HCT116 (cell line): ENCODE results near the gene ZNF248. TPM values are rescaled to one million over a fixed set of nuclear protein-coding genes. Genes with fewer than 3 reads are reported as not detected.

Experiments
- ATAC-seq: fragments of 200-7000 bp; cut with Tn5 transposase; 2 replicates; pipeline ENCODE4 v1.9.1; 2020; ENCODE audit warnings: mild to moderate bottlenecking, moderate library complexity
- BruUV-seq: library from RNA; stranded (reverse); fragments of 400-500 nt; replicated peaks from 2 replicates; lab custom pipeline; 2021; lab: Mats Ljungman, UMichigan
- CTCF ChIA-PET: fragments of 300-600 bp; sonication (Branson Sonifier 250); formaldehyde crosslinking; loops from one replicate; lab custom pipeline; 2021; ENCODE audit warnings: antibody characterized with exemption; lab: Charles Lee
- POLR2A ChIA-PET: fragments of 300-600, 350-600 bp; sonication (Branson Sonifier 250); formaldehyde crosslinking; loops from one replicate; lab custom pipeline; 2021; ENCODE audit warnings: antibody characterized with exemption; lab: Charles Lee
- RAD21 ChIA-PET, 2 experiments: fragments of 300-600 bp; sonication (Branson Sonifier 250); formaldehyde crosslinking; loops; one replicate each; lab custom pipeline; 2023; ENCODE audit warnings: low total read pairs in 2 of 2; ENCODE audit not compliant: uncharacterized antibody in 2 of 2, unreplicated experiment in 2 of 2, low non-redundant PET in 1 of 2; lab: Charles Lee
- DNase-seq: peaks from one replicate; pipeline ENCODE4 v3.0.0-alpha.2; 2010; ENCODE audit warnings: low read depth, low spot score
- H2AFZ ChIP-seq: fragments of 200-600 bp; shearing (Covaris generic), sonication (generic); 2 replicates; pipeline ENCODE4 v1.6.1; 2017; ENCODE audit warnings: low read depth, mixed run types, mixed read lengths, antibody characterized with exemption, low read length; ENCODE audit not compliant: poor library complexity, severe bottlenecking
- H3K27ac ChIP-seq: 2 replicates; pipeline ENCODE4 v1.5.1; 2012; ENCODE audit warnings: low read depth, low read length
- H3K27me3 ChIP-seq: fragments of 200-600 bp; sonication (generic); 2 replicates; pipeline ENCODE4 v1.6.1; 2016; ENCODE audit warnings: mixed run types, low read length, mixed read lengths; ENCODE audit not compliant: insufficient read depth
- H3K36me3 ChIP-seq, 2 experiments: fragments of 200-500 bp in 1 of 2; fragments of 200-600 bp in 1 of 2; sonication (Bioruptor generic) in 1 of 2; sonication (generic) in 1 of 2; 2 replicates each; pipeline versions ENCODE4 v1.5.1 to v1.6.1; 2014 to 2016; ENCODE audit warnings: low read length in 2 of 2, inconsistent platforms in 1 of 2, mixed read lengths in 1 of 2, mixed run types in 1 of 2; ENCODE audit not compliant: insufficient read depth in 2 of 2, control insufficient read depth in 1 of 2
- H3K4me1 ChIP-seq, 2 experiments: fragments of 200-600 bp in 1 of 2; sonication (generic) in 1 of 2; 2 replicates each; pipeline versions ENCODE4 v1.5.1 to v1.6.1; 2012 to 2017; ENCODE audit warnings: low read length in 2 of 2, inconsistent platforms in 1 of 2, mild to moderate bottlenecking in 1 of 2, mixed read lengths in 1 of 2, mixed run types in 1 of 2, moderate library complexity in 1 of 2; ENCODE audit not compliant: insufficient read depth in 2 of 2, control insufficient read depth in 1 of 2
- H3K4me2 ChIP-seq: fragments of 200-600 bp; sonication (generic); 2 replicates; pipeline ENCODE4 v1.6.1; 2017; ENCODE audit warnings: mixed run types, low read length, mixed read lengths
- H3K4me3 ChIP-seq, 2 experiments: fragments of 200-600 bp in 1 of 2; sonication (generic) in 1 of 2; replicated peaks in 1 of 2; 2 replicates each; pipeline ENCODE4 v1.5.1; 2011 to 2016; ENCODE audit warnings: low read length in 2 of 2, control low read depth in 1 of 2, low read depth in 1 of 2, mild to moderate bottlenecking in 1 of 2, mixed read lengths in 1 of 2, mixed run types in 1 of 2
- H3K79me2 ChIP-seq: fragments of 200-600 bp; sonication (generic); 2 replicates; pipeline ENCODE4 v1.6.1; 2017; ENCODE audit warnings: mild to moderate bottlenecking, mixed run types, low read length, moderate library complexity, mixed read lengths; ENCODE audit not compliant: insufficient read depth
- H3K9ac ChIP-seq: fragments of 200-600 bp; sonication (generic); 2 replicates; pipeline ENCODE4 v1.6.1; 2016; ENCODE audit warnings: low read length, mixed read lengths
- H3K9me2 ChIP-seq: fragments of 200-600 bp; sonication (generic), shearing (Covaris generic); 2 replicates; pipeline ENCODE4 v1.6.1; 2017; ENCODE audit warnings: mixed run types, mild to moderate bottlenecking, moderate library complexity; ENCODE audit not compliant: insufficient read depth
- H3K9me3 ChIP-seq, 2 experiments: fragments of 200-500 bp in 1 of 2; fragments of 200-600 bp in 1 of 2; sonication (Bioruptor generic) in 1 of 2; sonication (generic) in 1 of 2; 2 replicates each; pipeline ENCODE4 v1.6.1; 2014 to 2017; ENCODE audit warnings: low read length in 2 of 2, mixed read lengths in 2 of 2, inconsistent platforms in 1 of 2, low read depth in 1 of 2, mild to moderate bottlenecking in 1 of 2, mixed run types in 1 of 2, moderate library complexity in 1 of 2; ENCODE audit not compliant: control insufficient read depth in 1 of 2, insufficient read depth in 1 of 2
- H4K20me1 ChIP-seq: fragments of 200-600 bp; sonication (generic), shearing (Covaris generic); 2 replicates; pipeline ENCODE4 v1.6.1; 2017; ENCODE audit warnings: mixed run types, mild to moderate bottlenecking, moderate library complexity; ENCODE audit not compliant: insufficient read depth
- ATF3 ChIP-seq: IDR thresholded peaks from 2 replicates; pipeline ENCODE4 v1.6.1; 2012
- CEBPB ChIP-seq: IDR thresholded peaks from 2 replicates; pipeline ENCODE4 v1.6.1; 2012; ENCODE audit warnings: low read depth
- ELF1 ChIP-seq: IDR thresholded peaks from 2 replicates; pipeline ENCODE4 v1.6.1; 2012; ENCODE audit warnings: low read depth, borderline replicate concordance
- EZH2 ChIP-seq: fragments of 200-600 bp; sonication (generic); IDR thresholded peaks from 2 replicates; pipeline ENCODE4 v1.6.1; 2017; ENCODE audit warnings: antibody characterized with exemption, mixed run types
- FOSL1 ChIP-seq: IDR thresholded peaks from 2 replicates; pipeline ENCODE4 v1.6.1; 2012; ENCODE audit warnings: low read depth
- JUND ChIP-seq: IDR thresholded peaks from 2 replicates; pipeline ENCODE4 v1.6.1; 2012
- MAX ChIP-seq: IDR thresholded peaks from 2 replicates; pipeline ENCODE4 v1.6.1; 2012
- POLR2AphosphoS5 ChIP-seq: IDR thresholded peaks from 2 replicates; pipeline ENCODE4 v1.6.1; 2011; ENCODE audit warnings: mild to moderate bottlenecking, low read depth, low read length, moderate library complexity
- RAD21 ChIP-seq: IDR thresholded peaks from 2 replicates; pipeline ENCODE4 v1.6.1; 2012; ENCODE audit warnings: low read depth, mild to moderate bottlenecking
- REST ChIP-seq: IDR thresholded peaks from 2 replicates; pipeline ENCODE4 v1.6.1; 2012; ENCODE audit warnings: low read depth
- SIN3A ChIP-seq: IDR thresholded peaks from 2 replicates; pipeline ENCODE4 v1.6.1; 2012; ENCODE audit warnings: low read depth
- SP1 ChIP-seq: IDR thresholded peaks from 2 replicates; pipeline ENCODE4 v1.6.1; 2012; ENCODE audit warnings: low read depth
- TCF7L2 ChIP-seq: IDR thresholded peaks from 2 replicates; pipeline ENCODE4 v1.7.0; 2011; ENCODE audit warnings: borderline replicate concordance, inconsistent platforms; ENCODE audit not compliant: insufficient read depth, insufficient read length; ENCODE audit errors: extremely low read depth
- YY1 ChIP-seq: IDR thresholded peaks from 2 replicates; pipeline ENCODE4 v1.6.1; 2011; ENCODE audit warnings: low read length, low read depth, moderate library complexity, mild to moderate bottlenecking; ENCODE audit not compliant: insufficient replicate concordance; ENCODE audit errors: extremely low read depth
- ZBTB33 ChIP-seq: IDR thresholded peaks from 2 replicates; pipeline ENCODE4 v1.6.1; 2011; ENCODE audit warnings: mild to moderate bottlenecking, low read length, moderate library complexity; ENCODE audit not compliant: insufficient replicate concordance; ENCODE audit errors: extremely low read depth
- intact Hi-C: fragments of 100-400 bp; cut with micrococcal nuclease; formaldehyde crosslinking; loops from 2 replicates; pipeline ENCODE4 v1.10.0; 2022
- total RNA-seq: library from RNA; stranded (reverse); gene quantifications from one replicate; pipeline ENCODE4 v1.2.1, GENCODE V29; 2021; ENCODE audit not compliant: unreplicated experiment

Gene ZNF248
- total RNA-seq, 1 experiment from 2014 or later, result 6.2 TPM

- ChIA-PET POLR2A (no interaction called here), CTCF (no interaction called here), RAD21 (no interaction called here)
- no peaks in the 10 kb centered on the region for H3K36me3 ChIP-seq
- H3K9me2 ChIP-seq, result no peaks in the 10 kb centered on the region
- H4K20me1 ChIP-seq, result no peaks in the 10 kb centered on the region
- BruUV-seq, result no TSS peak
- no peak overlapping the region for H2AFZ ChIP-seq
- no peaks in the 10 kb centered on the region for H3K27me3 ChIP-seq
- no peak overlapping the region for H3K4me3 ChIP-seq
- ATAC-seq (no peak), DNase-seq (no peak)
- intact Hi-C loops, result no loop called here
- TF ChIP-seq MAX (no peak), EZH2 (no peak), FOSL1 (no peak), SP1 (no peak), CEBPB (no peak), ATF3 (no peak)
- no peak overlapping the region for H3K27ac ChIP-seq
- no peaks in the 10 kb centered on the region for H3K9me3 ChIP-seq
- H3K9ac ChIP-seq, result no peak overlapping the region
- no peaks in the 10 kb centered on the region for H3K4me1 ChIP-seq
- H3K4me2 ChIP-seq, result no peak overlapping the region
- no peaks in the 10 kb centered on the region for H3K79me2 ChIP-seq
These were observed 96.6 kb downstream of the ZNF248 start for GRCh38 chr10:37760817-37761216.

GRCh38 chr10:37758074-37758473 lies 99.3 kb downstream of the ZNF248 start:
- DNase-seq, result no peak
- Histone ChIP-seq H3K4me2 (no peak overlapping the region), H3K27ac (no peak overlapping the region), H3K9ac (no peak overlapping the region), H3K4me3 (no peak overlapping the region), H4K20me1 (no peaks in the 10 kb centered on the region), H3K36me3 (no peaks in the 10 kb centered on the region), H3K4me1 (no peaks in the 10 kb centered on the region), H3K79me2 (no peaks in the 10 kb centered on the region), H3K9me2 (no peaks in the 10 kb centered on the region), H2AFZ (no peak overlapping the region), H3K9me3 (no peaks in the 10 kb centered on the region), H3K27me3 (no peaks in the 10 kb centered on the region)
- intact Hi-C loops, result loop anchor here (10.0 kb wide), 1 partner anchor 873 kb away; no protein-coding TSS in a partner anchor
- ChIA-PET CTCF (no interaction called here), RAD21 (no interaction called here), POLR2A (no interaction called here)
- no TSS peak for BruUV-seq
- no peak for ATAC-seq
- TF ChIP-seq ZBTB33 (no peak), YY1 (no peak), ELF1 (no peak), FOSL1 (no peak), TCF7L2 (no peak), POLR2AphosphoS5 (no peak), JUND (no peak), ATF3 (no peak), REST (no peak), RAD21 (no peak), EZH2 (no peak), SIN3A (no peak), CEBPB (no peak)
